ENCODE results near the gene PROX1.

PROX1 gene

GRCh38 chr1:213982289-213982671 is 5.5 kb upstream of the PROX1 start:
- DNase-seq, result no peak

- DNase-seq, result peak; percentile 31 to 90 (median 86)
Measured at GRCh38 chr1:213982672-213983492, 4.9 kb upstream of the PROX1 start.

GRCh38 chr1:213983493-213984386 is 4.0 kb upstream of the PROX1 start:
- peak; percentile 40 to 83 (median 77) for DNase-seq

- DNase-seq, result peak; percentile 65 to 91 (median 68)
Measured at GRCh38 chr1:213984387-213985208, 3.2 kb upstream of the PROX1 start.

- no peak for DNase-seq
Measured at GRCh38 chr1:213985209-213986019, 2.4 kb upstream of the PROX1 start.

GRCh38 chr1:213986020-213986924 is 1.5 kb upstream of the PROX1 start:
- DNase-seq, result peak in 1 of 3 experiments; percentile 26

GRCh38 chr1:213986925-213987250 is 885 bp upstream of the PROX1 start:
- DNase-seq, result no peak

GRCh38 chr1:213987422-213987926 is 299 bp upstream of the PROX1 start:
- DNase-seq, result peak in 2 of 3 experiments; percentile 72 to 87

GRCh38 chr1:213988507-213989001 is 781 bp downstream of the PROX1 start:
- peak; percentile 39 to 90 (median 83) for DNase-seq

GRCh38 chr1:213989002-213989855 is 1.5 kb downstream of the PROX1 start:
- DNase-seq, result peak; percentile 43 to 82 (median 68)

- DNase-seq, result peak in 1 of 3 experiments; percentile 30
Measured at GRCh38 chr1:213993929-213994328, 6.2 kb downstream of the PROX1 start.

GRCh38 chr1:213994888-213995287 is 7.1 kb downstream of the PROX1 start:
- DNase-seq, result peak in 1 of 3 experiments; percentile 30

- no peak for DNase-seq
Measured at GRCh38 chr1:213995603-213996002, 7.8 kb downstream of the PROX1 start.

GRCh38 chr1:213996320-213997037 is 8.7 kb downstream of the PROX1 start:
- DNase-seq, result no peak

GRCh38 chr1:213997038-213997771 is 9.4 kb downstream of the PROX1 start:
- DNase-seq, result no peak

GRCh38 chr1:213997772-213998107 is 10.0 kb downstream of the PROX1 start:
- DNase-seq, result no peak

GRCh38 chr1:213998785-213999184 is 11.0 kb downstream of the PROX1 start:
- no peak for DNase-seq

- DNase-seq, result no peak
Measured at GRCh38 chr1:213999732-214000131, 12.0 kb downstream of the PROX1 start.
